HCEC 1CT (cell line): ENCODE measurements around the gene ADAMTSL5.

Source experiments
- DNase-seq: peaks from one replicate; pipeline ENCODE4 v3.0.0-alpha.2; 2017

The ADAMTSL5 gene

GRCh38 chr19:1461862-1462261 lies 51.0 kb downstream of the ADAMTSL5 start:
- no peak for DNase-seq

- DNase-seq: no peak
These were observed 52.5 kb downstream of the ADAMTSL5 start for GRCh38 chr19:1460033-1460995.

GRCh38 chr19:1459479-1459878 lies 53.3 kb downstream of the ADAMTSL5 start:
- no peak for DNase-seq

GRCh38 chr19:1457892-1458291 lies 54.9 kb downstream of the ADAMTSL5 start:
- DNase-seq: no peak

GRCh38 chr19:1457031-1457739 lies 55.6 kb downstream of the ADAMTSL5 start:
- DNase-seq: no peak

- DNase-seq: no peak
These were observed 56.5 kb downstream of the ADAMTSL5 start for GRCh38 chr19:1456121-1456900.

- peak; percentile 47 for DNase-seq
These were observed 57.3 kb downstream of the ADAMTSL5 start for GRCh38 chr19:1455336-1456120.
